BJ (cell line): Measurements from ENCODE around the gene ZNF556. TPM values are rescaled to one million over a fixed set of nuclear protein-coding genes. Genes with fewer than 3 reads are reported as not detected.

Source experiments
- CTCF ChIA-PET: fragments of 350-600 bp; formaldehyde crosslinking; extraction: SDS; loops from one replicate; lab custom pipeline; 2021; ENCODE audit warnings: antibody characterized with exemption, inconsistent platforms; lab: Yijun Ruan, JAX
- POLR2A ChIA-PET: fragments of 300-600 bp; sonication (Branson Sonifier 250); formaldehyde crosslinking; extraction: SDS; loops from one replicate; lab custom pipeline; 2021; ENCODE audit warnings: antibody characterized with exemption; lab: Charles Lee
- DNase-seq: peaks from one replicate; pipeline ENCODE4 v3.0.0-alpha.2; 2011; ENCODE audit warnings: low read depth
- H3K27me3 ChIP-seq: 2 replicates; pipeline ENCODE4 v1.6.0; 2011; ENCODE audit warnings: low read length; ENCODE audit not compliant: control insufficient read depth, insufficient read depth
- H3K36me3 ChIP-seq: 2 replicates; pipeline ENCODE4 v1.5.1; 2011; ENCODE audit warnings: low read length; ENCODE audit not compliant: control insufficient read depth, insufficient read depth
- H3K4me3 ChIP-seq: 2 replicates; pipeline ENCODE4 v1.5.1; 2011; ENCODE audit warnings: low read depth, mild to moderate bottlenecking, control low read depth, low read length
- polyA plus RNA-seq: library from polyadenylated mRNA; depleted of rRNA; stranded (reverse); fragments of >200 nt; gene quantifications from 2 replicates; pipeline ENCODE4 v1.2.3, GENCODE V29; 2011
- TF ChIP-seq, protein P1 (sequence below): IDR thresholded peaks from 2 replicates; pipeline ENCODE4 v1.5.1; 2011; ENCODE audit warnings: low read depth, mild to moderate bottlenecking, control low read depth, inconsistent platforms, low read length, moderate library complexity; ENCODE audit not compliant: insufficient read depth

The ZNF556 gene
- polyA plus RNA-seq, 1 experiment: not detected

DNA sequence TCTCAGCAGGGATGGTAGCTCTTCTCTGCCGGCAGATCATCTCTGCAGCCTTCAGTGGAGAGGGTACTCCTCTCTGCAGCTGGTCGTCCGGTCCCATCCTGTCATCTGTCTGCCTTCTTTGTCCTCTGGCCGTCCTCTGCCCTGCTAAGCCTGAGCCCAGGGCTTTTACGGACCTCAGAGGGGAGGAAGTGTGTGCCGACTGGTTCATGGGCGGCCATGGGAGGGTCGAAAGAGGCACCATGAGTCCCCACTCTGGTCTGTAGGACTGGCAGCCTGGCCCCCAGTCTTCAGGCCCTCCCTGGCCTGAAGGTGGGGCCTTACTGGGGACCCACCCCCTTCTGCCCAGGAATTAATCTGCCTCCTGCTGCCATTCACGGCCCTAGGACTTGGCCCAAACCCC, 43.5 kb upstream of the ZNF556 start:
- H3K4me3 ChIP-seq: no peak overlapping the region
- peaks cover 3% of the 10 kb centered on the region; the same call in 1 of the 2 replicates for H3K36me3 ChIP-seq
- H3K27me3 ChIP-seq: no peaks in the 10 kb centered on the region
- POLR2A ChIA-PET: no interaction called here
- DNase-seq: no peak
- TF ChIP-seq, protein P1, sequence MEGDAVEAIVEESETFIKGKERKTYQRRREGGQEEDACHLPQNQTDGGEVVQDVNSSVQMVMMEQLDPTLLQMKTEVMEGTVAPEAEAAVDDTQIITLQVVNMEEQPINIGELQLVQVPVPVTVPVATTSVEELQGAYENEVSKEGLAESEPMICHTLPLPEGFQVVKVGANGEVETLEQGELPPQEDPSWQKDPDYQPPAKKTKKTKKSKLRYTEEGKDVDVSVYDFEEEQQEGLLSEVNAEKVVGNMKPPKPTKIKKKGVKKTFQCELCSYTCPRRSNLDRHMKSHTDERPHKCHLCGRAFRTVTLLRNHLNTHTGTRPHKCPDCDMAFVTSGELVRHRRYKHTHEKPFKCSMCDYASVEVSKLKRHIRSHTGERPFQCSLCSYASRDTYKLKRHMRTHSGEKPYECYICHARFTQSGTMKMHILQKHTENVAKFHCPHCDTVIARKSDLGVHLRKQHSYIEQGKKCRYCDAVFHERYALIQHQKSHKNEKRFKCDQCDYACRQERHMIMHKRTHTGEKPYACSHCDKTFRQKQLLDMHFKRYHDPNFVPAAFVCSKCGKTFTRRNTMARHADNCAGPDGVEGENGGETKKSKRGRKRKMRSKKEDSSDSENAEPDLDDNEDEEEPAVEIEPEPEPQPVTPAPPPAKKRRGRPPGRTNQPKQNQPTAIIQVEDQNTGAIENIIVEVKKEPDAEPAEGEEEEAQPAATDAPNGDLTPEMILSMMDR: no peak
- CTCF ChIA-PET: interaction anchor here (1.0 kb wide), 1 partner anchor 17 kb away, joined by 3 read pairs; the partner anchor contains the start of gene ZNF555

DNA sequence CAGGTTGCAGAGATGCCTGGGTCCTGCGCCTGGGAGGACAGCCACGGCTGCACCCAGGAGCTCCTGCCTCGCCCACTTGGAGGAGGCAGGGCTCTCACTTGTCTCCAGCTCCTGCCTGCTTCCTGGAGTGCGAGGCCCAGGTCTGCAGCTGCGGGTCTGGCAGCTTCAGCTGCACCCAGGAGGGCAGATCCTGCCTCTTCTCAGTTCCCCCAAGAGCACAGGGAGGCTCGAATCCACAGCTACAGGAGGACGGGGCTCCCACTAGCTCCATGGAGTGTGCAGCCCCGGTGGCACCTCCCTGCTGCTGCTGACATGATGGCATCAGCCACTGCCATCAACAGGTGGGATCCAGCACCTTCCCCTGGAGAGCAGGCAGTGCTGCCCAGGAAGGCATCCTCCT, 43.0 kb upstream of the ZNF556 start:
- H3K27me3 ChIP-seq: no peaks in the 10 kb centered on the region
- CTCF ChIA-PET: interaction anchor here (0.6 to 1.0 kb wide), 3 partner anchors 17 to 43 kb away, joined by 3 read pairs; partner anchors contain the start of genes ZNF555 and ZNF556
- POLR2A ChIA-PET: interaction anchor here (1.1 kb wide), 1 partner anchor 107 kb away, joined by 3 read pairs; no protein-coding TSS in a partner anchor
- no peak for DNase-seq
- peaks cover 3% of the 10 kb centered on the region; the same call in 1 of the 2 replicates for H3K36me3 ChIP-seq
- no peak overlapping the region for H3K4me3 ChIP-seq
- TF ChIP-seq, protein P1: no peak

DNA sequence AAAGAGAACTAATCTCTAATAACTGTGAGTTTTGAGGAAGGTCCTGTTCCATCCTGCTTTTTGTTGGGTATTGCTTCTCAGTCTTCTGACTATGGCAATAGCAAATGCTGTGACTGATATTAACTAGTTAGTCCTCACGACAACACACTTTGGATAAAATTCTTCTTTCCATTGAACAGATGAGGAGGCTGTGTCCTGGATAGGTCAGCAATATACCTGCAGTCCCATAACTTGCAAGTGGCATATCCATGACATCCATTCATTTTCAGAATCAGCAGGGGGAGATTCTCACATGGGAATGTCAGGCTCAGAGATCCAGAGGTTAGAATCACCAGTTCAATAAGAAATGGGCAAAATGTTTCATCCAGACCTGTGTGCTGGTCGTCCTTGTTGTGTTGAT, 40.1 kb upstream of the ZNF556 start:
- CTCF ChIA-PET: no interaction called here
- POLR2A ChIA-PET: no interaction called here
- H3K27me3 ChIP-seq: no peaks in the 10 kb centered on the region
- peaks cover 3% of the 10 kb centered on the region; the same call in 1 of the 2 replicates for H3K36me3 ChIP-seq
- no peak overlapping the region for H3K4me3 ChIP-seq
- DNase-seq: no peak
- TF ChIP-seq, protein P1: no peak

DNA sequence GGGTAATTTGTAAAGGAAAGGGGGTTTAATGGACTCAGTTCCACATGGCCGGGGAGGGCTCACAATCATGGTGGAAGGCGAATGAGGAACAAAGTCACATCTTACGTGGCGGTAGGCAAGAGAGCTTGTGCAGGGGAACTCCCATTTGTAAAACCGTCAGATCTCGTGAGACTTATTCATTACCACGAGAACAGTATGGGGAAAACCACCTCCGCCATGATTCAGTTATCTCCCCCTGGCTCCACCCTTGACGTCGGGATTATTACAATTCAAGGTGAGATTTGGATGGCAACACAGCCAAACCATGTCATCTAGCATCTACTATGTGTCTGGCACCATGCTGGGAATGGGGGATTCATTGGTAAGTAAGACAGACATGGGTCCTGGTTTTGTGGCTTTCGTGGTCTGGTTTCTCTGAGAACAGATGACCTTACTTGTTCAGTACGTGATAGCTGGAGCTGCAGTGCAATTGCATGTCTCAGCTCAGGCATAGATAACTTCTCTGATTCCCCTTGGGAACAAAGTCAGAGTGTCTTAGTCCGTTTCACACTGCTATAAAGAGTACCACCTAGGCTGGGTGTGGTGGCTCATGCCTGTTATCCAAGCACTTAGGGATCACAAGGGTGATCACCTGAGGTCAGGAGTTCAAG, 39.2 kb upstream of the ZNF556 start:
- TF ChIP-seq, protein P1: no peak
- peaks cover 1% of the 10 kb centered on the region; the same call in 1 of the 2 replicates for H3K36me3 ChIP-seq
- ChIA-PET CTCF (no interaction called here), POLR2A (no interaction called here)
- no peak overlapping the region for H3K4me3 ChIP-seq
- no peaks in the 10 kb centered on the region for H3K27me3 ChIP-seq
- no peak for DNase-seq

DNA sequence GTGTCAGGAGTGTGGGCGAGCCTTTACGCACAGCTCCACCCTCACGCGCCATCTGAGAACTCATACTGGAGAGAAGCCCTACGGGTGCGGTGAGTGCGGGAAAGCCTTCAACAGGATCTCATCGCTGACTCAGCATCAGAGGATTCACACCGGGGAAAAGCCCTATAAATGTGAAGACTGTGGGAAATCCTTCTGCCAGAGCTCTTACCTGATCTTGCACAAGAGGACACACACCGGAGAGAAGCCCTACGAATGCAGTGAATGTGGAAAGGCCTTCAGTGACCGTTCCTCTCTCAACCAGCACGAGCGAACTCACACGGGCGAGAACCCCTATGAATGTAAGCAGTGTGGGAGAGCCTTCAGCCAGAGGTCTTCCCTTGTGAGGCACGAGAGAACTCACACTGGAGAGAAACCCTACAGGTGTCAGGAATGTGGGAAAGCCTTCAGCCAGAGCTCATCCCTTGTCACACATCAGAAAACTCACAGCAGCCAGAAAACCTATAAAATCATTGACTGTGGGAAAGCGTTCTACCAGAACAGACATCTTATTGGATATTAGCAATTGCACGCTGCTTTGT, 32.8 kb upstream of the ZNF556 start:
- H3K4me3 ChIP-seq: no peak overlapping the region
- H3K27me3 ChIP-seq: no peaks in the 10 kb centered on the region
- POLR2A ChIA-PET: no interaction called here
- H3K36me3 ChIP-seq: peaks cover 2% of the 10 kb centered on the region; the same call in 1 of the 2 replicates
- TF ChIP-seq, protein P1: no peak
- CTCF ChIA-PET: interaction anchor here (1.1 kb wide), 1 partner anchor 15 kb away, joined by 4 read pairs; the partner anchor contains the start of gene ZNF554
- DNase-seq: no peak
